Measurements from ENCODE around the gene SUMF1. TPM values are rescaled to one million over a fixed set of nuclear protein-coding genes. Genes with fewer than 3 reads are reported as not detected.

Gene SUMF1
- total RNA-seq, 1 experiment from 2014 or later, result 26.6 TPM

DNA sequence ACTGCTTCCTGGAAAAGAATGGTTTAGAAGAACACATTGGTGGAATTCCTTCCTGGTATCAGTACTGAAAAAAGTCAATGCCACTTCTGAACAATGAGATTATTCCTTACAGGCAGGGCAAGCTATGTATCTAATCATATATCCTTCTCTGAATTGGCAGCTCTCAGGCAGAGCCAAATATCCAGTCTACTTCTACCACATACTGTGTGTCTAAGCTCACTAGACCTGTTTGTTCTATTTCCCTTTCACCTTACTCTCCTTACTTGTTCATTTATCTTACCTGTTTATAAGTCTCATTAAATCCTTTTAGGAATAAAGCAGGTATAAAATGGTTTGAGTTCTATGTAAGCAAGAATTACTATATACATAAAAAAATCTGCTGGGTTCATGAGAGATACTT lies 155.6 kb downstream of the SUMF1 start:
- ChIA-PET CTCF (no interaction called here), RAD21 (ENCODE audit: low non-redundant PET in 1 of 2, low total read pairs in 2 of 2, uncharacterized antibody in 2 of 2, unreplicated experiment in 2 of 2) (no interaction called here), POLR2A (no interaction called here)
- Histone ChIP-seq H3K9me3 (ENCODE audit: control insufficient read depth in 1 of 2, insufficient read depth in 1 of 2, low read depth in 1 of 2, low read length in 2 of 2) (no peaks in the 10 kb centered on the region), H3K9ac (ENCODE audit: low read length) (no peak overlapping the region), H3K79me2 (ENCODE audit: insufficient read depth, low read length) (no peaks in the 10 kb centered on the region), H3K4me1 (ENCODE audit: control insufficient read depth in 1 of 2, insufficient read depth in 2 of 2, low read length in 2 of 2) (no peaks in the 10 kb centered on the region), H2AFZ (ENCODE audit: low read depth, low read length, poor library complexity, severe bottlenecking) (no peak overlapping the region), H3K9me2 (ENCODE audit: insufficient read depth) (no peaks in the 10 kb centered on the region), H3K4me3 (replicated peaks in 1 of 2; ENCODE audit: low read depth in 1 of 2, low read length in 2 of 2) (no peak overlapping the region), H3K4me2 (ENCODE audit: low read length) (no peak overlapping the region), H3K27ac (ENCODE audit: low read depth, low read length) (no peak overlapping the region), H3K27me3 (ENCODE audit: insufficient read depth, low read length) (no peaks in the 10 kb centered on the region), H3K36me3 (ENCODE audit: control insufficient read depth in 1 of 2, insufficient read depth in 2 of 2, low read length in 2 of 2) (no peaks in the 10 kb centered on the region; a peak in 2 of 4 replicates), H4K20me1 (ENCODE audit: insufficient read depth) (no peaks in the 10 kb centered on the region)
- BruUV-seq (replicated peaks), result no TSS peak
- TF ChIP-seq POLR2A (IDR thresholded peaks at IDR 0.05; ENCODE audit: borderline replicate concordance, extremely low read depth, insufficient read depth, insufficient read length) (no peak), ELF1 (IDR thresholded peaks at IDR 0.05; ENCODE audit: borderline replicate concordance, low read depth) (no peak), EGR1 (IDR thresholded peaks at IDR 0.05; ENCODE audit: low read depth) (no peak), EZH2phosphoT487 (IDR thresholded peaks at IDR 0.05; ENCODE audit: borderline replicate concordance) (no peak), CBX3 (IDR thresholded peaks at IDR 0.05; ENCODE audit: low read depth) (no peak), POLR2AphosphoS5 (IDR thresholded peaks at IDR 0.05; ENCODE audit: low read depth, low read length) (no peak), SP1 (IDR thresholded peaks at IDR 0.05; ENCODE audit: low read depth) (no peak), SIN3A (IDR thresholded peaks at IDR 0.05; ENCODE audit: low read depth) (no peak)
- TF ChIP-seq, protein P1, sequence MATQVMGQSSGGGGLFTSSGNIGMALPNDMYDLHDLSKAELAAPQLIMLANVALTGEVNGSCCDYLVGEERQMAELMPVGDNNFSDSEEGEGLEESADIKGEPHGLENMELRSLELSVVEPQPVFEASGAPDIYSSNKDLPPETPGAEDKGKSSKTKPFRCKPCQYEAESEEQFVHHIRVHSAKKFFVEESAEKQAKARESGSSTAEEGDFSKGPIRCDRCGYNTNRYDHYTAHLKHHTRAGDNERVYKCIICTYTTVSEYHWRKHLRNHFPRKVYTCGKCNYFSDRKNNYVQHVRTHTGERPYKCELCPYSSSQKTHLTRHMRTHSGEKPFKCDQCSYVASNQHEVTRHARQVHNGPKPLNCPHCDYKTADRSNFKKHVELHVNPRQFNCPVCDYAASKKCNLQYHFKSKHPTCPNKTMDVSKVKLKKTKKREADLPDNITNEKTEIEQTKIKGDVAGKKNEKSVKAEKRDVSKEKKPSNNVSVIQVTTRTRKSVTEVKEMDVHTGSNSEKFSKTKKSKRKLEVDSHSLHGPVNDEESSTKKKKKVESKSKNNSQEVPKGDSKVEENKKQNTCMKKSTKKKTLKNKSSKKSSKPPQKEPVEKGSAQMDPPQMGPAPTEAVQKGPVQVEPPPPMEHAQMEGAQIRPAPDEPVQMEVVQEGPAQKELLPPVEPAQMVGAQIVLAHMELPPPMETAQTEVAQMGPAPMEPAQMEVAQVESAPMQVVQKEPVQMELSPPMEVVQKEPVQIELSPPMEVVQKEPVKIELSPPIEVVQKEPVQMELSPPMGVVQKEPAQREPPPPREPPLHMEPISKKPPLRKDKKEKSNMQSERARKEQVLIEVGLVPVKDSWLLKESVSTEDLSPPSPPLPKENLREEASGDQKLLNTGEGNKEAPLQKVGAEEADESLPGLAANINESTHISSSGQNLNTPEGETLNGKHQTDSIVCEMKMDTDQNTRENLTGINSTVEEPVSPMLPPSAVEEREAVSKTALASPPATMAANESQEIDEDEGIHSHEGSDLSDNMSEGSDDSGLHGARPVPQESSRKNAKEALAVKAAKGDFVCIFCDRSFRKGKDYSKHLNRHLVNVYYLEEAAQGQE (IDR thresholded peaks at IDR 0.05; ENCODE audit: low read depth), result no peak
- TF ChIP-seq, protein P2, sequence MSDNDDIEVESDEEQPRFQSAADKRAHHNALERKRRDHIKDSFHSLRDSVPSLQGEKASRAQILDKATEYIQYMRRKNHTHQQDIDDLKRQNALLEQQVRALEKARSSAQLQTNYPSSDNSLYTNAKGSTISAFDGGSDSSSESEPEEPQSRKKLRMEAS (IDR thresholded peaks at IDR 0.05), result no peak
- TF ChIP-seq, protein P3, sequence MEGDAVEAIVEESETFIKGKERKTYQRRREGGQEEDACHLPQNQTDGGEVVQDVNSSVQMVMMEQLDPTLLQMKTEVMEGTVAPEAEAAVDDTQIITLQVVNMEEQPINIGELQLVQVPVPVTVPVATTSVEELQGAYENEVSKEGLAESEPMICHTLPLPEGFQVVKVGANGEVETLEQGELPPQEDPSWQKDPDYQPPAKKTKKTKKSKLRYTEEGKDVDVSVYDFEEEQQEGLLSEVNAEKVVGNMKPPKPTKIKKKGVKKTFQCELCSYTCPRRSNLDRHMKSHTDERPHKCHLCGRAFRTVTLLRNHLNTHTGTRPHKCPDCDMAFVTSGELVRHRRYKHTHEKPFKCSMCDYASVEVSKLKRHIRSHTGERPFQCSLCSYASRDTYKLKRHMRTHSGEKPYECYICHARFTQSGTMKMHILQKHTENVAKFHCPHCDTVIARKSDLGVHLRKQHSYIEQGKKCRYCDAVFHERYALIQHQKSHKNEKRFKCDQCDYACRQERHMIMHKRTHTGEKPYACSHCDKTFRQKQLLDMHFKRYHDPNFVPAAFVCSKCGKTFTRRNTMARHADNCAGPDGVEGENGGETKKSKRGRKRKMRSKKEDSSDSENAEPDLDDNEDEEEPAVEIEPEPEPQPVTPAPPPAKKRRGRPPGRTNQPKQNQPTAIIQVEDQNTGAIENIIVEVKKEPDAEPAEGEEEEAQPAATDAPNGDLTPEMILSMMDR (IDR thresholded peaks at IDR 0.05 in 2 of 3, conservative IDR thresholded peaks at IDR 0.05 in 1 of 3; ENCODE audit: borderline replicate concordance in 1 of 3, insufficient read depth in 1 of 3, low read depth in 2 of 3, low read length in 2 of 3), result no peak
- TF ChIP-seq, protein P4, sequence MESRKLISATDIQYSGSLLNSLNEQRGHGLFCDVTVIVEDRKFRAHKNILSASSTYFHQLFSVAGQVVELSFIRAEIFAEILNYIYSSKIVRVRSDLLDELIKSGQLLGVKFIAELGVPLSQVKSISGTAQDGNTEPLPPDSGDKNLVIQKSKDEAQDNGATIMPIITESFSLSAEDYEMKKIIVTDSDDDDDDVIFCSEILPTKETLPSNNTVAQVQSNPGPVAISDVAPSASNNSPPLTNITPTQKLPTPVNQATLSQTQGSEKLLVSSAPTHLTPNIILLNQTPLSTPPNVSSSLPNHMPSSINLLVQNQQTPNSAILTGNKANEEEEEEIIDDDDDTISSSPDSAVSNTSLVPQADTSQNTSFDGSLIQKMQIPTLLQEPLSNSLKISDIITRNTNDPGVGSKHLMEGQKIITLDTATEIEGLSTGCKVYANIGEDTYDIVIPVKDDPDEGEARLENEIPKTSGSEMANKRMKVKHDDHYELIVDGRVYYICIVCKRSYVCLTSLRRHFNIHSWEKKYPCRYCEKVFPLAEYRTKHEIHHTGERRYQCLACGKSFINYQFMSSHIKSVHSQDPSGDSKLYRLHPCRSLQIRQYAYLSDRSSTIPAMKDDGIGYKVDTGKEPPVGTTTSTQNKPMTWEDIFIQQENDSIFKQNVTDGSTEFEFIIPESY (IDR thresholded peaks at IDR 0.05; ENCODE audit: extremely low read depth, insufficient replicate concordance, low read length), result no peak
- TF ChIP-seq, protein P5, sequence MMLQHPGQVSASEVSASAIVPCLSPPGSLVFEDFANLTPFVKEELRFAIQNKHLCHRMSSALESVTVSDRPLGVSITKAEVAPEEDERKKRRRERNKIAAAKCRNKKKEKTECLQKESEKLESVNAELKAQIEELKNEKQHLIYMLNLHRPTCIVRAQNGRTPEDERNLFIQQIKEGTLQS (IDR thresholded peaks at IDR 0.05), result no peak
- no peak for ATAC-seq
- intact Hi-C loops (cut with micrococcal nuclease), result no loop called here
- no peak for DNase-seq (ENCODE audit: low read depth, low spot score)
